WI38 (cell line): ENCODE results near the gene SCN4B.

Experiments
- H3K4me3 ChIP-seq: 2 replicates; pipeline ENCODE4 v1.5.1; 2011; ENCODE audit warnings: low read depth, mild to moderate bottlenecking, control low read depth, low read length
- TF ChIP-seq, protein P1 (sequence below): IDR thresholded peaks from 2 replicates; pipeline ENCODE4 v1.5.1; 2012; ENCODE audit warnings: low read depth, mild to moderate bottlenecking, control low read depth, low read length

SCN4B gene

DNA sequence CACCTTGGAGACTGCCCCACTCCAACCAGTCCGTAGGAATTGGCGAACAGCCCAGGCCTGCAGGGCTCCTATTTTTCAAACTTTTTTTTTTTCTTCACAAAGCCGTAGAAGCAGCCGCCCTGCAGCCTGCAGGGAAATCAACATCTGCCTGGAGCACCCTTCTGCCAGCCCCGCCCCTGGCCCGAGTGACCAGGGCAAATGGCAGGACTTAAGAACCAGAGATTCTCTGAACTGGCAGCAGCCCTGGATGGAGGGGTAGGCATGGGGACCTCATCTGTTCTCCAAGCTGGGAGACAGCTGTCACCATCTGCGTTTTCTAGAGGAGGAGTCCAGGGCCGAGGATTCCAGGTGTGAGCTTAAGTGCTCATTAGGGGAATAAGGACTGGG, 18.3 kb upstream of the SCN4B start:
- TF ChIP-seq, protein P1, sequence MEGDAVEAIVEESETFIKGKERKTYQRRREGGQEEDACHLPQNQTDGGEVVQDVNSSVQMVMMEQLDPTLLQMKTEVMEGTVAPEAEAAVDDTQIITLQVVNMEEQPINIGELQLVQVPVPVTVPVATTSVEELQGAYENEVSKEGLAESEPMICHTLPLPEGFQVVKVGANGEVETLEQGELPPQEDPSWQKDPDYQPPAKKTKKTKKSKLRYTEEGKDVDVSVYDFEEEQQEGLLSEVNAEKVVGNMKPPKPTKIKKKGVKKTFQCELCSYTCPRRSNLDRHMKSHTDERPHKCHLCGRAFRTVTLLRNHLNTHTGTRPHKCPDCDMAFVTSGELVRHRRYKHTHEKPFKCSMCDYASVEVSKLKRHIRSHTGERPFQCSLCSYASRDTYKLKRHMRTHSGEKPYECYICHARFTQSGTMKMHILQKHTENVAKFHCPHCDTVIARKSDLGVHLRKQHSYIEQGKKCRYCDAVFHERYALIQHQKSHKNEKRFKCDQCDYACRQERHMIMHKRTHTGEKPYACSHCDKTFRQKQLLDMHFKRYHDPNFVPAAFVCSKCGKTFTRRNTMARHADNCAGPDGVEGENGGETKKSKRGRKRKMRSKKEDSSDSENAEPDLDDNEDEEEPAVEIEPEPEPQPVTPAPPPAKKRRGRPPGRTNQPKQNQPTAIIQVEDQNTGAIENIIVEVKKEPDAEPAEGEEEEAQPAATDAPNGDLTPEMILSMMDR, result no peak
- H3K4me3 ChIP-seq, result no peak overlapping the region

- TF ChIP-seq, protein P1, result no peak
- H3K4me3 ChIP-seq, result no peak overlapping the region
Observed at GRCh38 chr11:118170231-118170630, 17.6 kb upstream of the SCN4B start.

DNA sequence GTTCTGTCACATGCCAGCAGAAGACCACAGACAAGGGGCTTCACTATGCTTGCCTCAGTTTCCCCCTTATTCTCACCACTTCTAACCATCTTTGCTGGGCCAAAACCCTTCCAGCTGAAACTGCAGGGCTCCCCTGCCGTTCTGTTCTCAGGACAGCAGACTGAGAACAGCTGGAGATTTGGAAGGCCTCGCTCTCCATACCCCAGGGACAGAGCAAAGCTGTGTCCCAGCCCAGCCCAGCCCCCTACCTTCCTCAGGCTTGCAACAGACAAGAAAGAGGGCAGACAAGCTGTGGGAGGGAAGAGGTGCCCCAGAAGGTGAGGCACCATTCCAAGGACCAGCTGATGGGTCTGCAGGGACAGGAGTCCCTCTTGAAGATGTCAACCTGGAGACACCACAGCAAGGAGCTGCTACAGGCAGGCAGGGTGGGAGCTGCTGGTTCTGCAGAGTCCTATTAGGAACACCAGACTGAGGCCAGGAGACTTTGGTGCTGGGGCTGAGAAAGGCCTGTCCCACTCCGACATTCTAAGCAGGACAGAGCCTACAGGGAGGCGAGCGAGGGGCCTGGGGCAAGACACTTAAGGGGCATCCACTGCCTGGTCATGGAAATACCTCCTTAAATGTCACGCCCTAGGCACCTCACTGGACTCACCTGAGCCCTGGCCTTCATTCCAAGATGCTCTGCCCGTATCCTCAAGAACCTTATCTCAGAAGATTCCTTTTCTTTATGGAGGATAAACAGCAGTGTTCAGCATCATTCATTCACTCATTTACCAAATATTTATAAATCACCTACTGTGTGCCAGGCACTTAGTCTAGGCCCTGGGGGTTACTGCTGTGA, 16.9 kb upstream of the SCN4B start:
- TF ChIP-seq, protein P1, result no peak
- no peak overlapping the region for H3K4me3 ChIP-seq

DNA sequence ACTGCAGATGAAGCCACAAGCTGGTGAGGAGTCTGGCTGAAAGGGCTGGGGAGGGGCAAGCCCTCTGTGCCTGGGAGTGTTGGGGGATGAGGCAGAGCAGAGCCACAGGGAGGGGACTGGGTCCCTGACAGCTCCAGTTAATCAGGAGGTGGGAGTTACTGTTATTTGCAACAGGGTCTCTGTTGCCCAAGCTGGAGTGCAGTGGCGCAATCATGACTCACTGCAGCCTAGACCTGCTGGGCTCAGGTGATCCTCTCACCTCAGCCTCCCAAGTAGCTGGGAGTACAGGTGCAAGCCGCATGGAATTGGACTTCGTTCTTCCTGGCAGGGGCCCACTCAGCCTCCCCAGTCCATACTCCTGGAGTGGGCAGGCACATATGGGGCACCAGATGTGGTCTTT, 16.1 kb upstream of the SCN4B start:
- TF ChIP-seq, protein P1, result no peak

DNA sequence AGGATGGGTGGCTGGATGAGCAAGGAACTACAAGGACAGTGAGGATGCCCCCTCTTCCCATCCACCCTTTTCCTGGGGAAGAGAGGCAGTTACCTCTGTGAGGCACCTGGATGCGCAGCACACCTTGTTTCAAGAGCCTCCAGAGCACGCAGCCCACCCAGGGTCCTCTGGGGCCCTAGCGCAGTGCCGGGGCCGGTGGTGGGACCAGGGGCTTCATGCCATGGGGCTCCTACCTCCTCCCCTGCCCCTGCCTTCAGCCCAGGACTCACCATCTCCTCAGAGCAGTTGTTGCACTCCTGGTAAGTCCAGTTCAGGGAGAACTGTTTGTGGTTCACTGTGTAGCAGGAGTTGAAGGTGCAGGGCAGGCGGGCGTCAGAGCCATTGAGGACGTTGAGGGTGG, 15.7 kb upstream of the SCN4B start:
- no peak overlapping the region for H3K4me3 ChIP-seq
- TF ChIP-seq, protein P1, result no peak

More for the DNA sequence above, 16.1 kb upstream of the SCN4B start:
- no peak overlapping the region for H3K4me3 ChIP-seq

DNA sequence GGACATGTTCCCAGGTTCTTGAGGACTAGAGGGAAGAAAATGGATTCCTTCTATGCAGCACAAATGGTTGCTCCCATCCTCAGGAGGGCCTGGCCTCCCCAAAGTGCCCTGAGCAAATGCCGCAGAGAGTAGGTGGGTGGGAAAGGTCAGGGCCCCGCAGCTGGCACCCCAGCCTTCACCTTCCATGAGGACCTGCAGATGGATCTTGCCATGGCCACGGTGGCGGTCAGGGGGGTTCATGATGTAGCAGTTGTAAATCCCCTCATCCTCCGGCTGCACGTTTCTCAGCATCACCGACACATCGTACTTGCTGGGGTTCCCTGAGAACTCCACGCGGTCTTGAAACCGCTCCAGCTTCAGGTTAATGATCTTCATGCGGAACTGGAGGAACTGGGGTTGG, 15.3 kb upstream of the SCN4B start:
- no peak overlapping the region for H3K4me3 ChIP-seq
- TF ChIP-seq, protein P1, result no peak

- no peak overlapping the region for H3K4me3 ChIP-seq
- TF ChIP-seq, protein P1, result no peak
Observed at GRCh38 chr11:118167253-118167652, 14.6 kb upstream of the SCN4B start.
